HepG2 (cell line): ENCODE measurements around the gene BBC3.

Experiments
- ATF1 ChIP-seq: IDR thresholded peaks from 2 replicates; pipeline ENCODE4 v1.6.1; 2016; ENCODE audit warnings: mild to moderate bottlenecking, control low read depth
- MYC ChIP-seq: sonication (generic); formaldehyde crosslinking; IDR thresholded peaks from 2 replicates; pipeline ENCODE4 v1.9.0; 2021; ENCODE audit warnings: missing genetic modification reagents, borderline replicate concordance
- TF ChIP-seq, protein P1 (sequence below): sonication (generic); formaldehyde crosslinking; IDR thresholded peaks from 2 replicates; pipeline ENCODE4 v1.5.0; 2020; ENCODE audit warnings: mild to moderate bottlenecking, missing genetic modification reagents, moderate library complexity

DNA sequence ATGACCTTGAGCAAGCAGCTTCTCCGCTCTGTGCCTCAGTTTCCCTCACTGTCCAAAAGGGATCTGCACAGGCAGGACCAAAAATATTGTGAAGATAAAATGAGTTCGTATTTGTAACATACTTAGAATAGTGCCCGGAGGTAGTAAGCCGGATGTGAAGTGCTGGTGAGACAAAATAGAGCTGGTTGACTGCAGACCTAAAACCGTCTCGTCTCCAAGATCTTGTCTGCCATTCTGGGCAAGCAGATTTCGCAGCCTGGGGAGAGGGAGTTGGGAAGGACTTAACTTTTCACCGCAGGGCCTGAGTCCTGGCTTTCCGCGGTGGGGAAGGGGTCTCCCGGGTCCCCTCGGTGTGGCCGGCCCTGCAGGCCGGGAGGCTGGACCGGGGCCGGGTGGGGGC lies 8.2 kb upstream of the BBC3 start:
- TF ChIP-seq, protein P1, sequence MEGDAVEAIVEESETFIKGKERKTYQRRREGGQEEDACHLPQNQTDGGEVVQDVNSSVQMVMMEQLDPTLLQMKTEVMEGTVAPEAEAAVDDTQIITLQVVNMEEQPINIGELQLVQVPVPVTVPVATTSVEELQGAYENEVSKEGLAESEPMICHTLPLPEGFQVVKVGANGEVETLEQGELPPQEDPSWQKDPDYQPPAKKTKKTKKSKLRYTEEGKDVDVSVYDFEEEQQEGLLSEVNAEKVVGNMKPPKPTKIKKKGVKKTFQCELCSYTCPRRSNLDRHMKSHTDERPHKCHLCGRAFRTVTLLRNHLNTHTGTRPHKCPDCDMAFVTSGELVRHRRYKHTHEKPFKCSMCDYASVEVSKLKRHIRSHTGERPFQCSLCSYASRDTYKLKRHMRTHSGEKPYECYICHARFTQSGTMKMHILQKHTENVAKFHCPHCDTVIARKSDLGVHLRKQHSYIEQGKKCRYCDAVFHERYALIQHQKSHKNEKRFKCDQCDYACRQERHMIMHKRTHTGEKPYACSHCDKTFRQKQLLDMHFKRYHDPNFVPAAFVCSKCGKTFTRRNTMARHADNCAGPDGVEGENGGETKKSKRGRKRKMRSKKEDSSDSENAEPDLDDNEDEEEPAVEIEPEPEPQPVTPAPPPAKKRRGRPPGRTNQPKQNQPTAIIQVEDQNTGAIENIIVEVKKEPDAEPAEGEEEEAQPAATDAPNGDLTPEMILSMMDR (CRISPR knock-in tag): no peak
- no peak for TF ChIP-seq ATF1 (CRISPR knock-in tag)
- no peak for TF ChIP-seq MYC (CRISPR knock-in tag)
